HG02588 (cell line): ENCODE results near the gene ARSK.

ENCODE experiments used
- ATAC-seq: cut with Tn5 transposase; IDR thresholded peaks from one replicate; pipeline ENCODE4 v1.9.1; 2021; ENCODE audit warnings: mild to moderate bottlenecking, moderate library complexity; ENCODE audit not compliant: unreplicated experiment

The ARSK gene

GRCh38 chr5:95554647-95555548, at the start of gene ARSK, which contains the start of gene SKIC3:
Gene ARSK, plus strand, starts transcription at chr5:95555101. Its CDS starts 178 bp downstream, at chr5:95555279.
Gene SKIC3, minus strand, starts transcription at chr5:95554977. Its CDS starts 7,827 bp downstream, at chr5:95547150.
- ATAC-seq, result peak; percentile 90

- no peak for ATAC-seq
These were observed 46.4 kb upstream of the ARSK start for GRCh38 chr5:95508550-95508949.

- no peak for ATAC-seq
These were observed 43.3 kb upstream of the ARSK start for GRCh38 chr5:95511606-95512005.

GRCh38 chr5:95518417-95518816, 36.5 kb upstream of the ARSK start:
- no peak for ATAC-seq

- no peak for ATAC-seq
These were observed 35.8 kb upstream of the ARSK start for GRCh38 chr5:95519151-95519550.

GRCh38 chr5:95519681-95520080, 35.2 kb upstream of the ARSK start:
- ATAC-seq, result no peak

- no peak for ATAC-seq
These were observed 34.7 kb upstream of the ARSK start for GRCh38 chr5:95520206-95520605.

GRCh38 chr5:95524423-95524822, 30.5 kb upstream of the ARSK start:
- no peak for ATAC-seq

- ATAC-seq, result no peak
These were observed 28.0 kb upstream of the ARSK start for GRCh38 chr5:95526871-95527270.

- no peak for ATAC-seq
These were observed 26.3 kb upstream of the ARSK start for GRCh38 chr5:95528565-95528964.

- ATAC-seq, result no peak
These were observed 24.5 kb upstream of the ARSK start for GRCh38 chr5:95530416-95530815.

GRCh38 chr5:95531491-95531890, 23.4 kb upstream of the ARSK start:
- ATAC-seq, result no peak

GRCh38 chr5:95532415-95532814, 22.5 kb upstream of the ARSK start:
- no peak for ATAC-seq

- no peak for ATAC-seq
These were observed 21.8 kb upstream of the ARSK start for GRCh38 chr5:95533106-95533505.

- no peak for ATAC-seq
These were observed 21.1 kb upstream of the ARSK start for GRCh38 chr5:95533761-95534160.

GRCh38 chr5:95537501-95537900, 17.4 kb upstream of the ARSK start:
- no peak for ATAC-seq

- ATAC-seq, result no peak
These were observed 11.7 kb upstream of the ARSK start for GRCh38 chr5:95543017-95543705.

- no peak for ATAC-seq
These were observed 5.9 kb upstream of the ARSK start for GRCh38 chr5:95549030-95549429.

- peak; percentile 21 for ATAC-seq
These were observed 612 bp upstream of the ARSK start for GRCh38 chr5:95554331-95554646.

- ATAC-seq, result no peak
These were observed 652 bp downstream of the ARSK start for GRCh38 chr5:95555553-95555952.

- ATAC-seq, result no peak
These were observed 2.9 kb downstream of the ARSK start for GRCh38 chr5:95557841-95558240.

- ATAC-seq, result no peak
These were observed 7.4 kb downstream of the ARSK start for GRCh38 chr5:95562282-95562681.
